Spleen (tissue), 11 donors: Measurements from ENCODE around the gene SNX33. TPM values are rescaled to one million over a fixed set of nuclear protein-coding genes. Genes with fewer than 3 reads are reported as not detected.
"Not testable (repeated sequence)": the region's sequence is repeated elsewhere in the genome, so short reads cannot be mapped to it uniquely, and the experiment has no call there.

Experiments
- DNase-seq: peaks from one replicate; pipeline ENCODE4 v3.0.0-alpha.2; 2020
- H3K27ac ChIP-seq, 8 donors: fragments of 200-600 bp; sonication (generic) in 7 of 8; 1 replicate in 4 of 8; 2 replicates in 4 of 8; pipeline versions ENCODE4 v1.5.0 to v1.8.0; 2016 to 2021; ENCODE audit warnings: inconsistent platforms in 4 of 8, mild to moderate bottlenecking in 4 of 8, moderate library complexity in 1 of 8
- H3K27me3 ChIP-seq, 7 donors: fragments of 200-600 bp; sonication (generic) in 6 of 7; replicated peaks in 1 of 7; 1 replicate in 4 of 7; 2 replicates in 3 of 7; pipeline versions ENCODE4 v1.5.0 to v1.8.0; 2016 to 2021; ENCODE audit warnings: inconsistent platforms in 3 of 7, mild to moderate bottlenecking in 1 of 7
- H3K36me3 ChIP-seq, 6 donors: fragments of 200-600 bp; sonication (generic) in 5 of 6; 1 replicate in 4 of 6; 2 replicates in 2 of 6; pipeline versions ENCODE4 v1.5.0 to v1.8.0; 2016 to 2021; ENCODE audit warnings: inconsistent platforms in 2 of 6
- H3K4me1 ChIP-seq, 6 donors: fragments of 200-600 bp; sonication (generic) in 5 of 6; 1 replicate in 3 of 6; 2 replicates in 3 of 6; pipeline versions ENCODE4 v1.5.0 to v1.8.0; 2016 to 2021; ENCODE audit warnings: inconsistent platforms in 3 of 6
- H3K4me3 ChIP-seq, 8 donors: fragments of 200-600 bp; sonication (generic) in 7 of 8; 1 replicate in 4 of 8; 2 replicates in 4 of 8; pipeline versions ENCODE4 v1.5.0 to v1.8.0; 2016 to 2021; ENCODE audit warnings: inconsistent platforms in 4 of 8, mild to moderate bottlenecking in 4 of 8, moderate library complexity in 2 of 8
- H3K9me3 ChIP-seq, 8 donors: fragments of 200-600 bp; sonication (generic) in 7 of 8; 1 replicate in 4 of 8; 2 replicates in 4 of 8; pipeline versions ENCODE4 v1.5.0 to v1.8.0; 2016 to 2021; ENCODE audit warnings: inconsistent platforms in 4 of 8
- POLR2A ChIP-seq, 3 donors: fragments of 450-650 bp; IDR thresholded peaks; one replicate each; pipeline ENCODE4 v1.5.1; 2017; ENCODE audit warnings: antibody characterized with exemption in 3 of 3, mild to moderate bottlenecking in 1 of 3
- POLR2AphosphoS5 ChIP-seq, 3 donors: sonication (generic); formaldehyde crosslinking; IDR thresholded peaks; one replicate each; pipeline ENCODE4 v1.5.1; 2017; ENCODE audit warnings: antibody characterized with exemption in 3 of 3
- WGBS, 5 donors: extraction: QIAGEN DNeasy Blood & Tissue Kit in 3 of 5; methylation state at CpG; one replicate each; pipeline versions ENCODE4 v1.1.5 to v1.1.7; 2013 to 2018; 5-methylcytosine and 5-hydroxymethylcytosine counted together
- intact Hi-C: fragments of 100-400 bp; cut with DNase I; formaldehyde crosslinking; loops from one replicate; pipeline ENCODE4 v1.15.0; 2023; ENCODE audit warnings: low total_unique reads
- polyA plus RNA-seq, 3 donors: library from polyadenylated mRNA; stranded (reverse); fragments of 200-250 nt; gene quantifications; one replicate each; pipeline ENCODE4 v1.2.1, GENCODE V29; 2013
- total RNA-seq, 7 donors: library from RNA; depleted of rRNA in 3 of 7; stranded (reverse); fragments of >200 nt in 3 of 7; fragmentation: NEBNext Ultra II Directional in 4 of 7; extraction: Animal tissue kit (Norgen Biotek cat#: 25700) in 4 of 7; gene quantifications; one replicate each; pipeline versions ENCODE4 v1.1.0 to v1.2.1, GENCODE V29; 2016 to 2021
- TF ChIP-seq, protein P1 (sequence below), 11 experiments: fragments of 200-600 bp in 7 of 11; fragments of 450-650 bp in 4 of 11; sonication (generic) in 4 of 11; IDR thresholded peaks in 8 of 11; conservative IDR thresholded peaks in 3 of 11; 1 replicate in 7 of 11; 2 replicates in 4 of 11; pipeline versions ENCODE4 v1.4.0 to v1.8.0; 2016 to 2021; ENCODE audit warnings: antibody characterized with exemption in 11 of 11, inconsistent platforms in 4 of 11, mild to moderate bottlenecking in 1 of 11
- donor health status: healthy with polysubstance abuse.
- donor health status: DM: no; HTN: no; CAD: no; lungs with moderate emphysema.
- donor health status: DM: no; HTN: no; CAD: no.
- donor health status: Bipolar disorder and iron deficiency.
- donor health status: healthy.
- donor health status: DM: no; HTN: no; CAD: no.
- donor health status: DM: yes; HTN: yes; CAD: no.

SNX33 gene
- total and polyA plus RNA-seq, 10 donors = 4.3 to 22.8 (median 16.5) TPM

DNA sequence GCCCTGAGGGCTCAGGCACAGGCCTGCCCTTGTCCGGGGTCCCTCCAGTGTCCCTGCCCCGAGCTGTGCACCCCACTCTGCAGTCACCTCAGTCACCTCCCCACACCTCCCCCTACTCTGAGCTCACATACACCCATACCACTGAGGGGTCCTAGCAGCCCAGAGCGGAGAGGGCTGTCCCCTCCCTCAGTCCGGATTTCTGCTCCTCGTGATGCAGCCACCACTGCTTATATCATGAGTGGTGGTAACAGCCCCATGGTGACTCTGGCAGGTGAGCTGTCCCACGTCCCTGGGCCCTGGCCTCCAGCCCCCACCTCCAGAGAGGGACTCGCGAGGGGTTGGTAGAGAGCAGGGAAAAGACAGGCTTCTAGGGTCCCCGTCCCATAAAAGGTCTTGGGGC, 56.9 kb downstream of the SNX33 start:
- Histone ChIP-seq H3K27me3 (peaks cover 0 to 3% (median 0%) of the 10 kb centered on the region in 7 donors), H3K9me3 (no peaks in the 10 kb centered on the region), H3K36me3 (no peaks in the 10 kb centered on the region), H3K27ac (no peak overlapping the region), H3K4me1 (peaks cover 14 to 35% (median 27%) of the 10 kb centered on the region in 6 donors), H3K4me3 (no peak overlapping the region)
- intact Hi-C loops = no loop called here
- DNase-seq = no peak
- TF ChIP-seq POLR2A (IDR thresholded peaks at IDR 0.05) = no peak
- TF ChIP-seq, protein P1, sequence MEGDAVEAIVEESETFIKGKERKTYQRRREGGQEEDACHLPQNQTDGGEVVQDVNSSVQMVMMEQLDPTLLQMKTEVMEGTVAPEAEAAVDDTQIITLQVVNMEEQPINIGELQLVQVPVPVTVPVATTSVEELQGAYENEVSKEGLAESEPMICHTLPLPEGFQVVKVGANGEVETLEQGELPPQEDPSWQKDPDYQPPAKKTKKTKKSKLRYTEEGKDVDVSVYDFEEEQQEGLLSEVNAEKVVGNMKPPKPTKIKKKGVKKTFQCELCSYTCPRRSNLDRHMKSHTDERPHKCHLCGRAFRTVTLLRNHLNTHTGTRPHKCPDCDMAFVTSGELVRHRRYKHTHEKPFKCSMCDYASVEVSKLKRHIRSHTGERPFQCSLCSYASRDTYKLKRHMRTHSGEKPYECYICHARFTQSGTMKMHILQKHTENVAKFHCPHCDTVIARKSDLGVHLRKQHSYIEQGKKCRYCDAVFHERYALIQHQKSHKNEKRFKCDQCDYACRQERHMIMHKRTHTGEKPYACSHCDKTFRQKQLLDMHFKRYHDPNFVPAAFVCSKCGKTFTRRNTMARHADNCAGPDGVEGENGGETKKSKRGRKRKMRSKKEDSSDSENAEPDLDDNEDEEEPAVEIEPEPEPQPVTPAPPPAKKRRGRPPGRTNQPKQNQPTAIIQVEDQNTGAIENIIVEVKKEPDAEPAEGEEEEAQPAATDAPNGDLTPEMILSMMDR (IDR thresholded peaks at IDR 0.05 in 8 of 11, conservative IDR thresholded peaks at IDR 0.05 in 3 of 11) = no peak
- no peak for TF ChIP-seq POLR2AphosphoS5 (IDR thresholded peaks at IDR 0.05)
- 89 to 96% (median 94%) methylated on average over 8 to 9 of the region's 9 CpGs for WGBS, 5 donors

DNA sequence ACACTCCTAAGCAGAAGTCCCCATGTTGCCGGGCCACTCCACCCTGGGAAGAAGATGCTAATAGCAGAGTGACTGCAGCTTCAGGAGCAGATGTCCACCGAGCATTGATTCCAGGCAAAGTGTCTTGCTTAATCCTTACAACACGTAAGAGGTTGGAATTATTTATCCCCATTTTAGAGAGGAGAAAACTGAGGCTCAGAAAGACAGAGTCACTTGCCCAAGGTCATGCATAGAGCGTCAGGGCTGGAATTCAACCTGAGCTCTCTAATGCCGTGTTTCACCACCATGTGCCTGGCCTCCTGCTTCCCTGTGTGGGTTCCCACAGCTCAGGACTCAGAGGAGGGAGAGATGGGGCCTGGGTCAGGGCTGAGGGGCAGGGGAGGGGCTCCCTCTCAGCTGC, 57.7 kb downstream of the SNX33 start:
- H3K36me3 ChIP-seq, H3K27ac ChIP-seq, H3K4me3 ChIP-seq, H3K27me3 ChIP-seq, intact Hi-C loops, DNase-seq, H3K9me3 ChIP-seq: not testable (repeated sequence)
- peaks cover 13 to 27% (median 21%) of the 10 kb centered on the region in 6 donors for H3K4me1 ChIP-seq
- 86 to 93% (median 90%) methylated on average over 5 of the region's 5 CpGs for WGBS, 5 donors

DNA sequence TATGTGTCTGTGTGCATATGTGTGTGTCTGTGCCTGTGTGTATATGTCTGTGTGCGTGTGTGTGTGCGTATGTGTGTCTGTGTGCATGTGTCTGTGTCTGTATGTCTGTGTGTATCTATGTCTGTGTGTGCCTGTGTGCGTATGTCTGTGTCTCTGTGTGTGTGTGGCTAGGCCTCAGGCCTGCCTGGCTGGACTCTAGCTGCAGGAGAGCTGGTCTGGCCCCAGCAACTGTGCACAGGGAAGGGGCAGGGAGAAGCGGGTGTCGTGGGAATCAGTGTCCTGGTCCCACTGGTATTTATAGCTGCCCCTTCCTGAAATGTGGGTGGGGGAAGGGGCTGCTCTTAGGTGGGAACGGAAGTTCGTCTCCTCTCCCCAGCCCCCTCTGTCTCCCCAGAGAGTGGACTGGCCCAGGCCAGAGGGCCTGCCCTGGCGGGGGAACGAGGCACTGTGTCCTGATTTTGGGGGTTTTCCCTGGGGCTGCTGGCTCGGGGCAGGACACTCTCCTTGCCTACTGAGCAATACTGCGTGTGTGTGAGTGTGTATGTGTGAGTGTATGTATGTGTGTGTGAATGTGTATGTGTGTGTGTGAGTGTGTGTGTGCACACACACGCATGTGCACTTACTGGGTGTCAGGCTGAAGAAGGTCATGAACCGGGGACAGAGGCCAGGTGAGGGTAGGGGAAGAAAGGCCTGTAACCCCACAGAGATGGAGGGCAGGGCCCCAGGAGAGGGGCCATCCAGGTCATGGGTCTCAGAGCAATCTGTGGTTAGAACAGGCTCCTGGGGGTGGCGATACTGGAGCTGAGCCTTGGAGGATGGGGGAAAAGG, 58.4 kb downstream of the SNX33 start:
- H3K4me1 ChIP-seq = peaks cover 6 to 20% (median 14%) of the 10 kb centered on the region in 6 donors
- H3K4me3 ChIP-seq = no peak overlapping the region
- no peak overlapping the region for H3K27ac ChIP-seq
- H3K27me3 ChIP-seq = no peaks in the 10 kb centered on the region
- TF ChIP-seq POLR2A (IDR thresholded peaks at IDR 0.05) = no peak
- no peak for TF ChIP-seq POLR2AphosphoS5 (IDR thresholded peaks at IDR 0.05)
- TF ChIP-seq, protein P1 (IDR thresholded peaks at IDR 0.05 in 8 of 11, conservative IDR thresholded peaks at IDR 0.05 in 3 of 11) = no peak
- no peaks in the 10 kb centered on the region for H3K9me3 ChIP-seq
- 77 to 88% (median 83%) methylated on average over 13 to 14 of the region's 14 CpGs for WGBS, 5 donors
- no peak for DNase-seq
- no peaks in the 10 kb centered on the region for H3K36me3 ChIP-seq
- intact Hi-C loops = no loop called here

DNA sequence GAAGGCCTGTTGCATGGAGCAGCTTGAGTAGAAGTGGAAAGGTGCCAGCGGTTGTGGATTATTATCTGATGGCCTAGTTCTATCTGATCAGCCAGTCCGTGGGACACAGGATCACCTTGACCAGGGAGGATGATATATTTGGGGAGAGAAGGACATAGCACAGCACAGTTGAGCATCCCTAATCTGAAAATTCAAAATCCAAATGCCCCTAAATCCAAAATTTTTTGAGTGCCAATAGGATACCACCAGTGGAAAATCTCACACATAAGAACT, 58.9 kb downstream of the SNX33 start:
- WGBS, 5 donors = 64 to 86% (median 76%) methylated on average over 2 of the region's 2 CpGs
- intact Hi-C loops = no loop called here
- Histone ChIP-seq H3K27ac (no peak overlapping the region), H3K27me3 (no peaks in the 10 kb centered on the region), H3K9me3 (no peaks in the 10 kb centered on the region), H3K4me1 (peaks cover 5 to 16% (median 10%) of the 10 kb centered on the region in 6 donors), H3K36me3 (no peaks in the 10 kb centered on the region), H3K4me3 (no peak overlapping the region)
- no peak for DNase-seq
- TF ChIP-seq POLR2A (IDR thresholded peaks at IDR 0.05) (no peak), POLR2AphosphoS5 (IDR thresholded peaks at IDR 0.05) (no peak)
- TF ChIP-seq, protein P1 (IDR thresholded peaks at IDR 0.05 in 8 of 11, conservative IDR thresholded peaks at IDR 0.05 in 3 of 11) = no peak
